ENCODE data around the gene RARRES1.

DNA sequence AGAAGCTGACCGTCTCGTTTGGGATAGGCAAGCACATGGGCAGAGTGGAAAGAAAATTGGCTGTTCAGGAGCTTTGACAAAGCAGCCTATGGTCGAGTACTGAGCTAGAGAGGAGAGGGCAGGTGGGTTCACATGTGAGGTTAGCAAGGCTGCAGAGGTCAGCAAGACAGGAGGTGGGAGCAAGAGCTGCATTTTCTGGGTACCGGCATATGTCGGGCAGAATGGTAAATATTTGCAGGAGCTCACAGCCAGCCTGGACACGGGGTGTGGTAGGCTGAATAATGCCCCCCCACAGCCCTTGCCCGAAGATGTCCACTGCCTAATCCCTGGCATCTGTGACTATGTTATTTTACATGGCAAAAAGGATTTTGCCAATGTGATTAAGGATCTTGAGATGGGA, 8.3 kb downstream of the RARRES1 start:
- TF ChIP-seq, protein P1, sequence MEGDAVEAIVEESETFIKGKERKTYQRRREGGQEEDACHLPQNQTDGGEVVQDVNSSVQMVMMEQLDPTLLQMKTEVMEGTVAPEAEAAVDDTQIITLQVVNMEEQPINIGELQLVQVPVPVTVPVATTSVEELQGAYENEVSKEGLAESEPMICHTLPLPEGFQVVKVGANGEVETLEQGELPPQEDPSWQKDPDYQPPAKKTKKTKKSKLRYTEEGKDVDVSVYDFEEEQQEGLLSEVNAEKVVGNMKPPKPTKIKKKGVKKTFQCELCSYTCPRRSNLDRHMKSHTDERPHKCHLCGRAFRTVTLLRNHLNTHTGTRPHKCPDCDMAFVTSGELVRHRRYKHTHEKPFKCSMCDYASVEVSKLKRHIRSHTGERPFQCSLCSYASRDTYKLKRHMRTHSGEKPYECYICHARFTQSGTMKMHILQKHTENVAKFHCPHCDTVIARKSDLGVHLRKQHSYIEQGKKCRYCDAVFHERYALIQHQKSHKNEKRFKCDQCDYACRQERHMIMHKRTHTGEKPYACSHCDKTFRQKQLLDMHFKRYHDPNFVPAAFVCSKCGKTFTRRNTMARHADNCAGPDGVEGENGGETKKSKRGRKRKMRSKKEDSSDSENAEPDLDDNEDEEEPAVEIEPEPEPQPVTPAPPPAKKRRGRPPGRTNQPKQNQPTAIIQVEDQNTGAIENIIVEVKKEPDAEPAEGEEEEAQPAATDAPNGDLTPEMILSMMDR (IDR thresholded peaks at IDR 0.05), result no peak
- no peak for TF ChIP-seq POLR2A (IDR thresholded peaks at IDR 0.05)

Measured in testis (tissue), 2 donors.